HuH-7.5 (cell line): ENCODE measurements around the gene GRAMD1B.
"Not testable (repeated sequence)": the region's sequence is repeated elsewhere in the genome, so short reads cannot be mapped to it uniquely, and the experiment has no call there.

Experiments used
- DNase-seq: peaks from one replicate; pipeline ENCODE4 v3.0.0; 2011; ENCODE audit warnings: low spot score

Gene GRAMD1B

GRCh38 chr11:123443851-123444623 lies 14.0 kb downstream of the GRAMD1B start:
- DNase-seq, result no peak

DNA sequence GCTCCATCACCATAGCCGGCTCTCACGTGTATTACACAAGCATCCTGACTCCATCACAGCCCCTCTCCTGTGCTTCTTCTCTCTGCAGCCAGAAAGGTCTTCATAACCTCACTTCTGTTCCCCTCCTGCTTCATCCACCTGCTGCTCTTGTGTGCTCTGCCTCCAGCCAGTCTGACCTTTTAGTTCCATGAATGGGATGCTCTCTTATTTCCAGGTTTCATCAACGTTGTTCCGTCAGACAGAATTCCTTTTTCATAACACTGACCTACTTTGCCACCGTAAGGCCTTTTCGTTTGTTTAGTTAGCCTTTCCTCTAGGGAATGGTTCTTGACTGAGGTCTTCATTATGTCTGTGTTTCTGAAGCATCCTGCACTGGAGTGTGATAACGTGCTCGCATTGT lies 18.8 kb downstream of the GRAMD1B start:
- DNase-seq, result no peak

DNA sequence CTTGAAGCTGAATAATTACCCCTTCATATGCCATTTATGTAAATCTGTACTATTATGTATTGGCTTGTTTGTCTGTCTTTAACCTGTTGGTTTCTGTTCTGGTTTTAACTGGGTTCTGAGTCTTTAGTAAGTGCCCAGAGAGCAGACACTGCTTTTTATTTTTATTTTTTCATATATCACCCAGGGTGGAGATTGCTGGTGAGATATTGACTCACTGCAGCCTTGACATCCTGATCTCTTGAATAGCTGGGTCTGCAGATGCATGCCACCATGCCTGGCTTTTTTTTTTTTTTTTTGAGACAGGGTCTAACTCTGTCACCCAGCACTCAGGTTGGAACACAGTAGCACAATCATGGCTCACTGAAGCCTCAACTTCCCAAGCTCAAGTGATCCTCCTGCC lies 19.4 kb downstream of the GRAMD1B start:
- no peak for DNase-seq

DNA sequence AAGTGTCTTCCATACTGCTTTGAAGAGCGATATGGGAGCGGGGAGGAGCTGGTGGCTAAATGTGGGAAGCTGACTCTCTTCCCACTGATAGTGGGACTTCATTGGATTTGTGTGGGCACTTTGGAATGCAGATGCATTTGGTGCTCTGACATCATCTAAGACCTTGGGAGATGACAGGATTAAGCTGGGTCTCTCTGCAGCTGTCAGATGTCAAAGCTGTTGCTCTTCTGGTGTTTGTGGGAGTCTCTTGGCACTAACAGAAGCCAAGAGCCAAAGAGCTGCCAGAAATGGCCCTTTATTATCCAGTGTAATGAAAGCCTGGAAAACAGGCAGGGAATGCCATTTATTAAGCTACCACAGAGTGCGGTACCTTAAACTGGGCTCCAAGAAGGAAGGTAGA lies 20.6 kb downstream of the GRAMD1B start:
- no peak for DNase-seq

GRCh38 chr11:123451183-123451781 lies 21.2 kb downstream of the GRAMD1B start:
- DNase-seq, result no peak

DNA sequence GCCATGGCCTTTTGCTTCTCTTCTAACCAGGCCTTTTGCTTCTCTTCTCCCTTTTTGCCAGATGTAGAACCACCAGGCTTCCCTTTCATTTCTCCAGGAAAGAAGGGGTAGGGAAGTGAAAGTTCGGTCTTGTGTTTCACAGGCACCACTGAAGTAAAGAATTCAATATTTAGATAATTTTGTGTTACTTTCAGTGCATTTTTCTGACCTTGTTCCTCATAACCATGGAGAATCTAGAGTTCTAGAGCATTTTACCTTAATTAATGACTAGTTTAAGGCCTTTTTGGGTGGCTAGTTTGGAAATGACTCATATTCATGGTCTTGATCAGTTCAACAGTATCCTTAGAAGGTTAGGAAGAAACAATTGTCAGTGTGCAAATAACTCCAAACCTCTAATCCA lies 22.7 kb downstream of the GRAMD1B start:
- DNase-seq, result no peak

DNA sequence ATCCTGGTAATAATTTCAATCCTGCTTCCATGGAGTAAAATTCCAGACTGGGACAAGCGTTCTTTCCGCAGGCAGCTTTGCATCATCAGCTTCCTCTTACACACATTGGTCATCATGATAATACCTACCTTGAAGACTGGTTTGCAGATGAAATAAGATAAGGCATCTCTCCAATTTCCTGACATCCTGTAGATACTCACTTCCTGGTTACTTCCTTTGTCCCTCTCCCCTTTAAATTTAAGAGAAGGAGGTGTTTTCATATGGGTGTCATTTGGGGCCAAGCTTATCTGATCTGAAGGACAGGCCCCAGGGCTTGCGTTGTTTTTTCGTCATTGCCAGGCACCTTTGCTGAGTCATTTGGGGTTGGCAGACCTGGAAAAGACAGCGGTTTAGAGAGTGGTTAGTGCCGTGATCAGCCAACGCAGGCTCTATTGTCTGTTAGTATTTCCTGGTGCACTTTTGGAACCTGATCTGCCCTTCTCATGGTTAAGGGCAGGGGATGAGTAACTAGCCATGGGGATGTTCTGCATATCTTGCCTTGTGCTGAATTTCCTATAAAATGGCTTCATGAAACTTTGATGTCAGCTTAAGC lies 24.1 kb downstream of the GRAMD1B start:
- DNase-seq, result no peak

DNA sequence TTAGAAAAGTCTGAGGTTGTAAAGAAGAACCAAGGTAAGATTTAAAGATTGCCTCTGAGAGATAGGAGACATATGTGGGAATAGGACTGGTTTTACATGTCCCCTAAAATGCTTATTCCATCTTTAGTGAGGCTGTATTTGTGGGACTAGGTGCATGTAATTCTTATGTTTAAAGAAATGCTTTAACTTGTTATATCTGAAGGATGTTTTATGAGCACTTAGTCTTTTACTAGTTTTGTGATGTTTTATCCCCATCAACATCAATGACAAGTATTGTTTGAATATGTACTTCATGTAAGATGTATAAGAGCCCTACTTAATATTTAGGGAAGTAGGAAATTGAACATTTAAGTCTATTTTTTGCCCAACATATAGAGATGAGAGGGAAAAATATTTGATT lies 24.7 kb downstream of the GRAMD1B start:
- DNase-seq, result no peak

DNA sequence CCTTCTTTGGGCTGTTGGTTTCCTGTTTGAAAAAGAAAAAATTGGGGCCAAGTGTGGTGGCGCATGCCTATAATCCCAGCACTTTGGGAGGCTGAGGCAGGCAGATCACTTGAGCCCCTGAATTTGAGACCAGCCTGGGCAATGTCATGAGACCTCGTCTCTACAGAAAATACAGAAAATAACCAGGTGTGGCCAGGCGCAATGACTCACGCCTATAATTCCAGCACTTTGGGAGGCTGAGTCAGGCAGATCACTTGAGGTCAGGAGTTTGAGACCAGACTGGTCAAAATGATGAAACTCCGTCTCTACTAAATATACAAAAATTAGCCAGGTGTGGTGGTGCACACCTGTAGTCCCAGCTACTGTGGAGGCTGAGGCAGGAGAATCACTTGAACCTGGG lies 26.4 kb downstream of the GRAMD1B start:
- not testable (repeated sequence) for DNase-seq

DNA sequence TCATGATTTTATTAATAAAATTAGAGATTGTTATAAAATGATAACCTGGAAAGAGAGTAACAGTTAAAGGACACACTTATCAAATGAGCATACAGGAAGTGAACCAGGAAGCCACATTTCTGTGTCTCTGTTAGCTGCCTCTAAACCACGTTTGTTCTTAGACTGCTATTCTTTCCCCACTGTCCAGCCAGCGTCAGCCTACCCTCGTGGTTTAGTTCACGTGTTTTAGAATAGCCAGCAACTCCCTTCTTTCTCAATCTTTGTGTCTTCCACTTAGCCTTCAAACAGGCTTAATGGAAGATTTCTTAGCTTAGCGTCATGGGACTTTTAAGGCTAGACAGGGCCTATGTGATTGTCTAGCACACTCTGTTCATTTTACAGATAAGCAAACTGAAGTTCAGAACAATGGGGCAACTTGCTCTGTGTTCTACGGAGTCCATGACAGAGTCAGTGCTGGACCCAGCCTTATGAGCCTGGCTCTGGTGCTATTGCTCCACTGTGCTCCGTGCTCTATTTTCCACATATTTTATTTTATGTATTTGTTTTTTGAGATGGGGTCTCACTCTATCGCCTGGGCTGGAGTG lies 27.2 kb downstream of the GRAMD1B start:
- DNase-seq, result no peak

- no peak for DNase-seq
Measured at GRCh38 chr11:123458501-123458900, 28.4 kb downstream of the GRAMD1B start.

DNA sequence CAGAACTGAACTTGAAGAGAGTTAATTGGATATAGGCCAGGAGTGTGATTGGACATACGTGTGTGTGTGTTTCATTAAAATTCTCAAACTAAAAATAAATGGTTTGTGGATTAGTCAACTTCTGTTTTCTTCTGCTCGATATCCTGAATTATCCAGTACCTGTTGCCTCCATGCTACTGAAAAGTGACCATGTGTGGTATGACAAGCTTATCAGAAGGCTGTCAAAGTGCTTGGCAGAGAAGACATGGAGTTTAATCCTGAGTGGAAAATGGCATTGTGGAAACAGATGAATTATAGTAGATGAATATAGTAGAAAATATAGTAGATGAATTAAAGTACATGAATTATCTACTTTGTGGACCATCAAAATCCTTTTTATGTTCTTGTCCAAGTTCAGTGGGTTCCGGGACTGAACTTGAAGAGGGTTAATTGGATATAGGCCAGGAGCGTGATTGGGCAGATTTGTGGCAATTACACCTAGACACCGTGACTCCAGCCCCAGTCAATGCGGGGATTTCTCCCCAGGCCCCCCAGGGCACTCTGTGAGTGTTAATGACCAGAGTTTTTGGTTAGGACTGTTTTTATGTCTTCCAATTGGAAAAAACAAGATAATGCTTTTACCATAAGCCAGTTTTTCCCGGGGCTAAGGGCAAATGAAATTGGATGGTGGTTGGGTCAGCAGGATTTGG lies 30.1 kb downstream of the GRAMD1B start:
- no peak for DNase-seq

- no peak for DNase-seq
Measured at GRCh38 chr11:123461164-123461563, 31.1 kb downstream of the GRAMD1B start.

GRCh38 chr11:123465667-123466066 lies 35.6 kb downstream of the GRAMD1B start:
- not testable (repeated sequence) for DNase-seq

- DNase-seq, result not testable (repeated sequence)
Measured at GRCh38 chr11:123466172-123466571, 36.1 kb downstream of the GRAMD1B start.

DNA sequence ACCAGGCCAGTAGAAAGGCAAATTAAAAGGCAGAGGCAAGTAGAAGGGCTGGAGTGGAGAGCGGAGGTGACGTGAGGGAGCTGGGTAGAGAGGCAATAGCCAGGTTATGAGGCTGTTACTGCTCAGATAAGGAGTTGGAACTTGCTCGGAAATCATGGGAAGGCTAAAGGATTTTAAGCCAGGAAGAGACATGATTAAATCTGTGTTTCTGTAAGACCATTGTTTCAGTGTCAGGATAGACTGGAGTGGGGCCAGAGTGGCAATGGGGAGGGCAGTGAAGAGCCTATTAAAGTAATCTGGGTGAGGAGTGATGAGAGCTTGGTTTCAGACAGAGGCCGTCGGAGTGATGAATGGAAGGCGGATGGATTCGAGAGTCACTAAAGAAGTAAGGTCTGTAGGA lies 39.0 kb downstream of the GRAMD1B start:
- DNase-seq, result no peak

- DNase-seq, result no peak
Measured at GRCh38 chr11:123469586-123469985, 39.5 kb downstream of the GRAMD1B start.

GRCh38 chr11:123470842-123471241 lies 40.8 kb downstream of the GRAMD1B start:
- no peak for DNase-seq

- no peak for DNase-seq
Measured at GRCh38 chr11:123472236-123472935, 42.3 kb downstream of the GRAMD1B start.

GRCh38 chr11:123473941-123474677 lies 44.0 kb downstream of the GRAMD1B start:
- DNase-seq, result no peak

DNA sequence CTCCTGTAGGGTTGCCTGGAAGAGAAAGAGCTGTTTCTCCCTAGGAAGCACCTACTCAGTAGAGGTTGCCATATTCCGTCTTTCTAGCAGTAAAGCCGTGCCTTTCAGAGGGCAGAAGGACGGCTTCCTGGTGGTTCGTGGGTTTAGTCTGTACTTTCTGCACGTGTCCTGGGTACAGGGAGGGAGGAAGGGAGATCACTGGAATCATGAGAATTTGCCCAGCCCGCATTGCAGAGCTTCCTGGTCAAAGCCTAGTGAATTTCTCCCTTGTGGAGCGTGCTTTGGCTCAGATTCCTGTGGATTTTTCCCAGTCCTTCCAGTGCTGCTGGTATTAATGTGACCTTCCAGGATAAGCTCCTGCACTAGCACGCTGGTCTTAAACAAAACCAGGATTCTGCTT lies 44.9 kb downstream of the GRAMD1B start:
- no peak for DNase-seq
